T-cell (primary cell): ENCODE measurements around the gene C16orf96. TPM values are rescaled to one million over a fixed set of nuclear protein-coding genes. Genes with fewer than 3 reads are reported as not detected.

Experiments
- ATAC-seq, 4 experiments: fragments of 200-7000 bp in 3 of 4; fragments of 150-1000 bp in 1 of 4; cut with Tn5 transposase; replicated peaks in 1 of 4; 1 replicate in 3 of 4; 2 replicates in 1 of 4; pipeline ENCODE4 v1.10.0; 2021; ENCODE audit warnings: moderate library complexity in 3 of 4, mild to moderate bottlenecking in 2 of 4, moderate number of reproducible peaks in 1 of 4
- CTCF ChIA-PET, 2 donors: fragments of 300-600 bp; sonication (Branson Sonifier 250); formaldehyde crosslinking; loops; one replicate each; lab custom pipeline; 2022; ENCODE audit warnings: antibody characterized with exemption in 2 of 2; lab: Charles Lee
- POLR2A ChIA-PET, 2 donors: fragments of 300-600 bp; sonication (Branson Sonifier 250); formaldehyde crosslinking; loops; one replicate each; lab custom pipeline; 2022; ENCODE audit warnings: antibody characterized with exemption in 2 of 2; lab: Charles Lee
- DNase-seq, 35 experiments: peaks; one replicate each; pipeline versions ENCODE4 v3.0.0 to v3.0.0-alpha.2; 2013 to 2023
- H3K27ac ChIP-seq: one replicate; pipeline ENCODE4 v1.5.1; 2013; ENCODE audit warnings: low read length
- H3K27me3 ChIP-seq, 2 experiments: replicated peaks in 1 of 2; 1 replicate in 1 of 2; 2 replicates in 1 of 2; pipeline versions ENCODE4 v1.6.1 to v1.7.0; 2013; ENCODE audit warnings: low read length in 1 of 2, mixed read lengths in 1 of 2; ENCODE audit not compliant: control insufficient read depth in 2 of 2, insufficient read depth in 2 of 2; ENCODE audit errors: extremely low read depth in 1 of 2
- H3K36me3 ChIP-seq, 2 donors: 1 replicate in 1 of 2; 2 replicates in 1 of 2; pipeline versions ENCODE4 v1.6.1 to v1.7.0; 2013; ENCODE audit warnings: low read length in 1 of 2; ENCODE audit not compliant: control insufficient read depth in 2 of 2, insufficient read depth in 1 of 2; ENCODE audit errors: extremely low read depth in 1 of 2
- H3K4me1 ChIP-seq, 2 experiments: 1 replicate in 1 of 2; 2 replicates in 1 of 2; pipeline versions ENCODE4 v1.6.1 to v1.7.0; 2013; ENCODE audit warnings: low read length in 2 of 2, mixed read lengths in 1 of 2; ENCODE audit not compliant: insufficient read depth in 2 of 2, control insufficient read depth in 1 of 2; ENCODE audit errors: extremely low read depth in 1 of 2
- H3K4me3 ChIP-seq, 2 donors: 1 replicate in 1 of 2; 2 replicates in 1 of 2; pipeline versions ENCODE4 v1.5.1 to v1.7.0; 2013; ENCODE audit warnings: mild to moderate bottlenecking in 2 of 2, low read length in 1 of 2, moderate library complexity in 1 of 2; ENCODE audit not compliant: control insufficient read depth in 1 of 2; ENCODE audit errors: extremely low read depth in 1 of 2
- H3K9me3 ChIP-seq: 2 replicates; pipeline ENCODE4 v1.7.0; 2013
- H3K27ac Mint-ChIP-seq, 2 donors: one replicate each; pipeline ENCODE4 v1.8.0; 2020 to 2021; ENCODE audit warnings: mild to moderate bottlenecking in 2 of 2, mixed read lengths in 2 of 2
- H3K27me3 Mint-ChIP-seq, 2 donors: one replicate each; pipeline ENCODE4 v1.8.0; 2021 to 2022; ENCODE audit warnings: mixed read lengths in 2 of 2
- H3K36me3 Mint-ChIP-seq: one replicate; pipeline ENCODE4 v1.8.0; 2021; ENCODE audit warnings: mixed read lengths
- H3K4me1 Mint-ChIP-seq, 3 donors: one replicate each; pipeline ENCODE4 v1.8.0; 2020 to 2022; ENCODE audit warnings: mixed read lengths in 3 of 3, mild to moderate bottlenecking in 1 of 3
- H3K4me3 Mint-ChIP-seq, 3 donors: one replicate each; pipeline ENCODE4 v1.8.0; 2020 to 2022; ENCODE audit warnings: mild to moderate bottlenecking in 3 of 3, mixed read lengths in 3 of 3, moderate library complexity in 3 of 3
- H3K9me3 Mint-ChIP-seq, 3 donors: one replicate each; pipeline ENCODE4 v1.8.0; 2020 to 2022; ENCODE audit warnings: mixed read lengths in 3 of 3
- WGBS: methylation state at CpG from one replicate; pipeline ENCODE4 v1.1.5; 2013; ENCODE audit warnings: missing lambda C conversion rate; ENCODE audit not compliant: insufficient coverage; 5-methylcytosine and 5-hydroxymethylcytosine counted together
- total RNA-seq, 35 experiments: library from RNA in 6 of 35; stranded (reverse) in 6 of 35; fragments of 120-200 nt in 1 of 35; gene quantifications; one replicate each; pipeline versions ENCODE4 v1.2.1 to v1.2.4 and lab custom pipeline; 2013 to 2026

Gene C16orf96
- total RNA-seq, 5 donors from 2014 or later (not counting 1 experiment from before 2014, with no cell fraction given): 0.30 to 0.66 (median 0.50) TPM

DNA sequence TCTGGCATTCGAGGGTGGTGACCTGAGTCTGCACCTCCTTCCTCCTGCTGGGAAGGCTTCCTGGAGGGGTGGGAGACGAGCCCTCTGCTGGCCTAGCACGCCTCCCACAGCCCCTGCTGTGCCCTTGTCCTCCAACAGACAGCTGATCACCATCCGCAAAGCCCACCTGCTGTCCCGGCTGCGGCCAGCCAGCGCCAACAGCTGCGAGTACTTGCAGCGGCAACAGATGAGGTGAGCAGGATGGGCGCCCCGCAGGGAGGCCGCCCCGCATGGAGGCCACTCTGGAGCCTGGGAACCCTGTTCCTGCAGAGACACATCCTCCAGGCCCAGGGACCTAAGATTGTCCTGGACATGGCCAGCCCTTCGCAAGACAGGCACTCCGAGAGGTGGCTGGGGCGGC lies 36.9 kb downstream of the C16orf96 start:
- Mint-ChIP-seq H3K27ac (no peak overlapping the region), H3K4me3 (no peak overlapping the region), H3K4me1 (no peaks in the 10 kb centered on the region), H3K9me3 (no peaks in the 10 kb centered on the region), H3K27me3 (peaks cover 0 to 3% of the 10 kb centered on the region in 2 donors), H3K36me3 (no peaks in the 10 kb centered on the region)
- Histone ChIP-seq H3K4me1 (no peaks in the 10 kb centered on the region), H3K36me3 (no peaks in the 10 kb centered on the region), H3K27ac (no peak overlapping the region), H3K4me3 (no peak overlapping the region), H3K9me3 (no peaks in the 10 kb centered on the region), H3K27me3 (peaks cover 0 to 28% of the 10 kb centered on the region in 2 experiments)
- ChIA-PET CTCF (no interaction called here), POLR2A (no interaction called here)
- WGBS: 89% methylated on average over 14 of the region's 16 CpGs
- ATAC-seq (no peak), DNase-seq (no peak)

DNA sequence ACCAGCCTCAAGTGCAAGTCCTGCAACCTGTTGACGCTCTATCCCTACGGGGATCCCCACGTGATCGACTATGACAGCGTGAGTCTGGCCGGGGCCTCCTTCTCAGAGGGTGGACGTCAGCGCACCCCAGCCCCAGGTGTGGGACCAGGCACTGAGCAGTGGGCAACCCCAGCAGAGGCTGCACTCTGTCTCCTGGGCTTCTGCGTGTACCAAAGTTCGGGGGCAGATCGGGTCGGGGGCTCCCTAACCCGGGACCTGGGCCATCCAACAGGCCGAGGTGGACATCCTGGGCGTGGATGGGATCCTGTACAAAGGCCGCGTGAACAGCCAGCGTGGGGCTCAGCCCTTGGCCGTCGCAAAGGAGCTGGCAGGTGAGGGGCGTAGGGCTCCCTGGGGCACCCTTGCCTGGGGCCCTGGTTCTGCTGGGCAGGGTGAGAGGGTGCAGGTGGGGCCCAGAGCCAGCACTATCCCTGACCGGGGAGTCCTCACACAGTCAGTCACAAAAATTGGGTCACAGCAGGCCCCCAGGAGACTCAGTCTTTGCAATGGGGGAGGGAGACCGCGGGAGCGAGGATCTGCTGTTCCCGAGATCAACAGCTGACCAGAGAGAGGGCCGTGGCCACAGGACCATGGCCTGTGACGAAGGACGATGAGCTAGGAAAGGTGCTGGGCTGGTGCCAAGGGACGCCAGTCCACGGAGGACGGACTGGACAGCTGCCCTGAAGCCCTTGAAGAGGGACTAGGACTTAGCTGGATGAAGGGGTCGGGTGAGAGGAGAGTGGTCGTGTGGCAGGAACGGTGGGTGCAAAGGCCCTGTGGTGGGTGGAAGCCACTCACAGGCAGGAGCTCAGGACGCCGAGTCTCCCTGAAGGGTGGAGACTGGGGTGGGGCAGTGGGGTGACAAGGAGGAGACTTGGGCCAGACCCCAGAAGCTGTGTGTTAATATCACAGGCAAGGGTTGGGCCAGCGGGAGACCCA lies 38.6 kb downstream of the C16orf96 start:
- Mint-ChIP-seq H3K27me3 (peaks cover 0 to 4% of the 10 kb centered on the region in 2 donors), H3K36me3 (no peaks in the 10 kb centered on the region)
- H3K36me3 ChIP-seq: no peaks in the 10 kb centered on the region

DNA sequence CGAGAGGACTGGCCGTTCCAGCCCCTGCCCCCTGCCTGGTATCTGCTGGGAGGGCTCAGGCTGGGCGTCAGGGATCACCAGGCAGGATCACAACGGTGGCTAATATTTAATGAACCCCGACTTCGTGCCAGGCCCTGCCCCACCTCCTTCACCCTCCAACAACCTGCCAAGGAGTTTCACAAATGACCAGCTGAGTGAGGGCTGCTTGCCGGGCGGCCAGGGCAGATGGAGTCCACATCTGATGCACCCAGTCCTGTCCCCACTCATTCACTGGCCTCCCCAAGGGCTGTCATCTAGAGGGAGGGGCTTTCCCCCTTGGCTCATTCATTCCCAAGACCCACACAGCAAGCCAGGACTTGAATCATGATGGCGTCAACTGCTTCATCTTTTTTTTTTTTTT lies 41.0 kb downstream of the C16orf96 start:
- Mint-ChIP-seq H3K4me1 (no peaks in the 10 kb centered on the region), H3K9me3 (no peaks in the 10 kb centered on the region), H3K36me3 (no peaks in the 10 kb centered on the region), H3K27ac (no peak overlapping the region), H3K27me3 (peaks cover 0 to 7% of the 10 kb centered on the region in 2 donors), H3K4me3 (no peak overlapping the region)
- H3K4me1 ChIP-seq: no peaks in the 10 kb centered on the region
- H3K27me3 ChIP-seq: peaks cover 0 to 28% of the 10 kb centered on the region in 2 experiments
- no peak overlapping the region for H3K4me3 ChIP-seq
- no peak overlapping the region for H3K27ac ChIP-seq
- ATAC-seq (no peak), DNase-seq (no peak)
- POLR2A ChIA-PET: no interaction called here
- 54% methylated on average over 4 of the region's 9 CpGs for WGBS
- no peaks in the 10 kb centered on the region for H3K36me3 ChIP-seq
- H3K9me3 ChIP-seq: no peaks in the 10 kb centered on the region
- CTCF ChIA-PET: no interaction called here

More for the DNA sequence above, 38.6 kb downstream of the C16orf96 start:
- Histone ChIP-seq H3K27ac (no peak overlapping the region), H3K27me3 (peaks cover 0 to 21% of the 10 kb centered on the region in 2 experiments), H3K9me3 (no peaks in the 10 kb centered on the region), H3K4me3 (no peak overlapping the region), H3K4me1 (no peaks in the 10 kb centered on the region)
- Mint-ChIP-seq H3K27ac (no peak overlapping the region), H3K4me1 (no peaks in the 10 kb centered on the region), H3K4me3 (no peak overlapping the region), H3K9me3 (no peaks in the 10 kb centered on the region)
- 88% methylated on average over 36 of the region's 38 CpGs for WGBS
- ChIA-PET POLR2A (no interaction called here), CTCF (interaction anchor here (0.6 to 1.1 kb wide), 2 partner anchors 9 to 49 kb away, joined by 3 to 7 read pairs; no protein-coding TSS in a partner anchor)
- ATAC-seq (no peak), DNase-seq (no peak)

DNA sequence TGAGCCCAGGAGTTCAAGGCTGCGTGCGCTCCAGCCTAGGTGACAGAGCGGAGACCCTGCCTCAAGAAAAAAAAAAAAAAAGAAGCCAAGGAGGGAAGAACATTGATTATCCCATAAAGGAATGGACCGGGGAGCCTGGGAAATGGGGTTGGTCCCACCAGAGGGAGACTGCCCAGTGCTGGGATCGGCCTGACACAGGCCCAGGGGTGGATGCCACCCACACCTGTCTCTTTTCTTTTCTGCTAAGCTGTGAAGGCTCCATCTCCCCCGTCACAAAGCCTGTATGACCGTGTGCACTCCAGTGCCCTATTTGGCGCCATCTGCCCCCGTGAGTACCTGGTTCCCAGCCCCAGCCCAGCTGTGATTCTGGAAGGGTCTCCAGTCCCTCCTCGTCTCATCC lies 42.9 kb downstream of the C16orf96 start:
- CTCF ChIA-PET: no interaction called here
- H3K4me3 ChIP-seq: no peak overlapping the region
- no peaks in the 10 kb centered on the region for H3K4me1 Mint-ChIP-seq
- no peaks in the 10 kb centered on the region for H3K36me3 ChIP-seq
- no peaks in the 10 kb centered on the region for H3K36me3 Mint-ChIP-seq
- H3K9me3 ChIP-seq: no peaks in the 10 kb centered on the region
- H3K4me3 Mint-ChIP-seq: no peak overlapping the region
- peaks cover 0 to 34% of the 10 kb centered on the region in 2 experiments for H3K27me3 ChIP-seq
- WGBS: 91% methylated on average over 7 of the region's 10 CpGs
- no peak for ATAC-seq
- H3K27ac Mint-ChIP-seq: no peak overlapping the region
- peaks cover 0 to 7% of the 10 kb centered on the region in 2 donors for H3K27me3 Mint-ChIP-seq
- no peak overlapping the region for H3K27ac ChIP-seq
- H3K9me3 Mint-ChIP-seq: no peaks in the 10 kb centered on the region
- no peaks in the 10 kb centered on the region for H3K4me1 ChIP-seq
- POLR2A ChIA-PET: no interaction called here
- no peak for DNase-seq

DNA sequence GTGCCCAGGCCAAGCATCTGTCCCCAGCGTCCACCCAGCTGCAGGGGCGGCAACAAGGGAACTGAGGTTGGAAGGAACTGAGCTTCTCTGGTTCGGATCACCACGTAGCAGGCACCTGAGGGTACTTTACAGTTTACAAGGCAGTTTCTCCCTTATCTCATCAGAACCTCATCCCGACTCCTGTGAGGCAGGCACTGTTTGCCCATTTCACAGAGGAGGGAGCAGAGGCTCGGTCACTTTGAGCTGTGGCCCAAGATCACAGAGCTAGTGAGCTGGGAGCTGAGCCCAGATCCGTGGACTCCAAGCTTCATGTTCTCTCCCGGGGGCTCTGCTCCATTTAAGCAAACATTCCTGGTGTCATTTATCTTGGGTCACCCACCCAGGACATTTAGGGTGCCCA lies 43.4 kb downstream of the C16orf96 start:
- H3K9me3 ChIP-seq: no peaks in the 10 kb centered on the region
- ChIA-PET CTCF (no interaction called here), POLR2A (no interaction called here)
- WGBS: 83% methylated on average over 6 of the region's 8 CpGs
- DNase-seq (no peak), ATAC-seq (no peak)
- Mint-ChIP-seq H3K4me1 (no peaks in the 10 kb centered on the region), H3K27ac (no peak overlapping the region), H3K4me3 (no peak overlapping the region), H3K9me3 (no peaks in the 10 kb centered on the region), H3K36me3 (no peaks in the 10 kb centered on the region), H3K27me3 (peaks cover 0 to 7% of the 10 kb centered on the region in 2 donors)
- no peak overlapping the region for H3K4me3 ChIP-seq
- no peaks in the 10 kb centered on the region for H3K4me1 ChIP-seq
- H3K36me3 ChIP-seq: no peaks in the 10 kb centered on the region
- H3K27ac ChIP-seq: no peak overlapping the region
- H3K27me3 ChIP-seq: peaks cover 0 to 29% of the 10 kb centered on the region in 2 experiments

DNA sequence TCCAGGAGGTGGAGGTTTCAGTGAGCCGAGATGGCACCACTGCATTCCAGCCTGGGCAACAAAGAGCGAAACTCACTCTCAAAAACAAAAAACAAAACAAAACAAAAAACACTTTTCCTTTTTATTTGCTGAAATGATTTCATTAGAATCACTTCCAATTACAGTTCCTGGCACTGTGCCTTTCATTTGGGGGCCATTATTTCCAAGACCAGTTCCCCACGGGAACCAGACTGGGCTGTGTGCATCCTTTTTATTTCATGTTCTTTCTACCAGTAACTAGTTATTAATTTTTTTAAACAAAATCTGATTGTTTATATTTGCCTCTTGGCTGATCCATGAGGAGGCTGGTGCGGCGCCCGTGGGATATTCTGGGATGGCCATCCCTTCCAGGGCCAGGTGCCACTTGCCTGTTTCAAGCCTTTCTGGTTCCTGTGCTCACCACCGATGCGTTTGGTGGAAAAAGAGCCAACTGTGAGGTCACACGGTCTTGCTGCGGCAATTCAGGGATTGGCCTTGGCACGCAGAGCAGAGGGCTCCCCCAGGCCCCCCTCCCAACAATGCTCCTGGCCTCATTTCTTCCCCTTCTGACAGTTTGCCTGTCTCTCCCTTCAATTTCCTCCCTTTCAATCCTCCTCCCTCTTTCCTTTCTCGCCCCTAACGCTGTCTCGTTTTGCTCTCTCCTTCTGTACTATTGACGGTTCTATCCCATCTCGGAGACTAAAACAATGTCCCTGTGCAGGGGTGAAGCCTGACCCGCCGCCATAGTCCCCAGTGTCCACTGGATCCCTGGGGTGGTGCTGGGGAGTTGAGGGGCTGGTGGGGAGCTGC lies 45.1 kb downstream of the C16orf96 start:
- H3K9me3 Mint-ChIP-seq: no peaks in the 10 kb centered on the region
- no peak overlapping the region for H3K27ac Mint-ChIP-seq
- no peaks in the 10 kb centered on the region for H3K4me1 Mint-ChIP-seq
- peaks cover 0 to 7% of the 10 kb centered on the region in 2 donors for H3K27me3 Mint-ChIP-seq
- POLR2A ChIA-PET: no interaction called here
- Histone ChIP-seq H3K4me3 (no peak overlapping the region), H3K36me3 (no peaks in the 10 kb centered on the region), H3K9me3 (no peaks in the 10 kb centered on the region), H3K4me1 (no peaks in the 10 kb centered on the region), H3K27me3 (peaks cover 0 to 20% of the 10 kb centered on the region in 2 experiments), H3K27ac (no peak overlapping the region)
- no peaks in the 10 kb centered on the region for H3K36me3 Mint-ChIP-seq
- no peak for ATAC-seq
- no peak for DNase-seq
- WGBS: 67% methylated on average over 10 of the region's 18 CpGs
- CTCF ChIA-PET: no interaction called here
- H3K4me3 Mint-ChIP-seq: no peak overlapping the region
